Measurements from ENCODE around the gene PPRC1.

DNA sequence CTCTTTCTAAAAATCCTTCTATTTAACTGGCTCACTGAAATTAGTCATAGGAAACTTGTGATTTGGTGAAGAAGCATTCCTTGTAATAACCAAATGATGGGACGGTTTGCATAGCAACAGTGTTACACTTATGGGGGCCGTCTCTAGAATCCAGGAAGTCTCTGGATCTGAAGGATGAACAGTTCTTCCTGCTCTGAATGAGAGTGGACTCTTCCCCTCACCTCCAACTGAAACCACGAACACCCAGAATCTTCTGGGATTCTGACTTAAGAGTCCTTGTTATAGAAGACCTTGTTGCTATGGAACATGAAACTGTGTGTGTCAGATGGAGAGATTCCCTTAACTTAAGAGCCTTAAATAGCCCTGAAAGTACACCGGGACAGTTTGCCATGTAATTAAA, 42.6 kb downstream of the PPRC1 start:
- TF ChIP-seq, protein P1, sequence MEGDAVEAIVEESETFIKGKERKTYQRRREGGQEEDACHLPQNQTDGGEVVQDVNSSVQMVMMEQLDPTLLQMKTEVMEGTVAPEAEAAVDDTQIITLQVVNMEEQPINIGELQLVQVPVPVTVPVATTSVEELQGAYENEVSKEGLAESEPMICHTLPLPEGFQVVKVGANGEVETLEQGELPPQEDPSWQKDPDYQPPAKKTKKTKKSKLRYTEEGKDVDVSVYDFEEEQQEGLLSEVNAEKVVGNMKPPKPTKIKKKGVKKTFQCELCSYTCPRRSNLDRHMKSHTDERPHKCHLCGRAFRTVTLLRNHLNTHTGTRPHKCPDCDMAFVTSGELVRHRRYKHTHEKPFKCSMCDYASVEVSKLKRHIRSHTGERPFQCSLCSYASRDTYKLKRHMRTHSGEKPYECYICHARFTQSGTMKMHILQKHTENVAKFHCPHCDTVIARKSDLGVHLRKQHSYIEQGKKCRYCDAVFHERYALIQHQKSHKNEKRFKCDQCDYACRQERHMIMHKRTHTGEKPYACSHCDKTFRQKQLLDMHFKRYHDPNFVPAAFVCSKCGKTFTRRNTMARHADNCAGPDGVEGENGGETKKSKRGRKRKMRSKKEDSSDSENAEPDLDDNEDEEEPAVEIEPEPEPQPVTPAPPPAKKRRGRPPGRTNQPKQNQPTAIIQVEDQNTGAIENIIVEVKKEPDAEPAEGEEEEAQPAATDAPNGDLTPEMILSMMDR (IDR thresholded peaks at IDR 0.05), result no peak
- no peak for TF ChIP-seq EZH2 (IDR thresholded peaks at IDR 0.05)

Data from neural progenitor cell (in vitro differentiated cells).